ENCODE measurements around the gene ETDB.
A peak's percentile ranks its signal among the peaks of the same experiment; 100 is the strongest.

Gene ETDB

DNA sequence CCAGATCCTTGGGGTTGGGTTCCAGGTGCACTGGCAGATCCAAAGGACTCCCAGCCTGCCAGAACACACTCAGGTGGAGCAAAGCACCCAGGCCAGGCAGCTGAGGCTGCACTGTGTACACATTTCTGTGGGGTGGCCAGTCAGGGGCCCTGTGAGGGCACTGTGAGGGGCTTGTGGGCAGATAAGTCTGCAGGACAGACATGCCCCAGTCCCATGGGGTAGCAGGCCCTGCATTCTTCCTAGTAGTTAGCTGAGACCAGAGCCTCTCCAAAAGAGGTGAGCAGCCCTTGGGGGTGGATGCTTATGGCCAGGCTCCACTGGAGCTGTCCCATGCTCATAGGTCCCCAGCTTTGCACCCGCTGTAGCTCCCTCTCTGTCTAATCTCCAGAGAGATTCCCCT is 7.6 kb downstream of the ETDB start:
- H3K9me3 ChIP-seq (ENCODE audit: control insufficient read depth, insufficient read depth, low read depth, low read length): no peaks in the 10 kb centered on the region; the same call in 1 of the 2 replicates
- TF ChIP-seq ZFP3 (tag by site-specific recombination; IDR thresholded peaks at IDR 0.05; ENCODE audit: low read depth) (no peak), ZBTB48 (tag by site-specific recombination; IDR thresholded peaks at IDR 0.05) (no peak), ZNF433 (tag by site-specific recombination; IDR thresholded peaks at IDR 0.05; ENCODE audit: low read depth) (no peak), REPIN1 (tag by site-specific recombination; IDR thresholded peaks at IDR 0.05; ENCODE audit: low read depth) (no peak), ZNF211 (tag by site-specific recombination; IDR thresholded peaks at IDR 0.05; ENCODE audit: low read depth) (no peak), ZNF473 (tag by site-specific recombination; IDR thresholded peaks at IDR 0.05) (no peak), ZNF138 (tag by site-specific recombination; IDR thresholded peaks at IDR 0.05; ENCODE audit: borderline replicate concordance) (no peak), ZNF221 (tag by site-specific recombination; IDR thresholded peaks at IDR 0.05; ENCODE audit: borderline replicate concordance) (no peak)
- TF ChIP-seq, protein P1, sequence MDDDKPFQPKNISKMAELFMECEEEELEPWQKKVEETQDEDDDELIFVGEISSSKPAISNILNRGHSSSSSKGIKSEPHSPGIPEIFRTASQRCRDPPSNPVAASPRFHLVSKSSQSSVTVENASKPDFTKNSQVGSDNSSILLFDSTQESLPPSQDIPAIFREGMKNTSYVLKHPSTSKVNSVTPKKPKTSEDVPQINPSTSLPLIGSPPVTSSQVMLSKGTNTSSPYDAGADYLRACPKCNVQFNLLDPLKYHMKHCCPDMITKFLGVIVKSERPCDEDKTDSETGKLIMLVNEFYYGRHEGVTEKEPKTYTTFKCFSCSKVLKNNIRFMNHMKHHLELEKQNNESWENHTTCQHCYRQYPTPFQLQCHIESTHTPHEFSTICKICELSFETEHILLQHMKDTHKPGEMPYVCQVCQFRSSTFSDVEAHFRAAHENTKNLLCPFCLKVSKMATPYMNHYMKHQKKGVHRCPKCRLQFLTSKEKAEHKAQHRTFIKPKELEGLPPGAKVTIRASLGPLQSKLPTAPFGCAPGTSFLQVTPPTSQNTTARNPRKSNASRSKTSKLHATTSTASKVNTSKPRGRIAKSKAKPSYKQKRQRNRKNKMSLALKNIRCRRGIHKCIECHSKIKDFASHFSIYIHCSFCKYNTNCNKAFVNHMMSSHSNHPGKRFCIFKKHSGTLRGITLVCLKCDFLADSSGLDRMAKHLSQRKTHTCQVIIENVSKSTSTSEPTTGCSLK (tag by site-specific recombination; IDR thresholded peaks at IDR 0.05): no peak
- TF ChIP-seq, protein P2, sequence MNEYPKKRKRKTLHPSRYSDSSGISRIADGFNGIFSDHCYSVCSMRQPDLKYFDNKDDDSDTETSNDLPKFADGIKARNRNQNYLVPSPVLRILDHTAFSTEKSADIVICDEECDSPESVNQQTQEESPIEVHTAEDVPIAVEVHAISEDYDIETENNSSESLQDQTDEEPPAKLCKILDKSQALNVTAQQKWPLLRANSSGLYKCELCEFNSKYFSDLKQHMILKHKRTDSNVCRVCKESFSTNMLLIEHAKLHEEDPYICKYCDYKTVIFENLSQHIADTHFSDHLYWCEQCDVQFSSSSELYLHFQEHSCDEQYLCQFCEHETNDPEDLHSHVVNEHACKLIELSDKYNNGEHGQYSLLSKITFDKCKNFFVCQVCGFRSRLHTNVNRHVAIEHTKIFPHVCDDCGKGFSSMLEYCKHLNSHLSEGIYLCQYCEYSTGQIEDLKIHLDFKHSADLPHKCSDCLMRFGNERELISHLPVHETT (tag by site-specific recombination; IDR thresholded peaks at IDR 0.05): no peak
- TF ChIP-seq, protein P3, sequence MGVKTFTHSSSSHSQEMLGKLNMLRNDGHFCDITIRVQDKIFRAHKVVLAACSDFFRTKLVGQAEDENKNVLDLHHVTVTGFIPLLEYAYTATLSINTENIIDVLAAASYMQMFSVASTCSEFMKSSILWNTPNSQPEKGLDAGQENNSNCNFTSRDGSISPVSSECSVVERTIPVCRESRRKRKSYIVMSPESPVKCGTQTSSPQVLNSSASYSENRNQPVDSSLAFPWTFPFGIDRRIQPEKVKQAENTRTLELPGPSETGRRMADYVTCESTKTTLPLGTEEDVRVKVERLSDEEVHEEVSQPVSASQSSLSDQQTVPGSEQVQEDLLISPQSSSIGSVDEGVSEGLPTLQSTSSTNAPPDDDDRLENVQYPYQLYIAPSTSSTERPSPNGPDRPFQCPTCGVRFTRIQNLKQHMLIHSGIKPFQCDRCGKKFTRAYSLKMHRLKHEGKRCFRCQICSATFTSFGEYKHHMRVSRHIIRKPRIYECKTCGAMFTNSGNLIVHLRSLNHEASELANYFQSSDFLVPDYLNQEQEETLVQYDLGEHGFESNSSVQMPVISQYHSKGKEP (tag by site-specific recombination; IDR thresholded peaks at IDR 0.05): no peak
- ChIA-PET CTCF (interaction anchor here (0.6 to 3.5 kb wide), 8 partner anchors 21 to 369 kb away, joined by 3 to 20 read pairs (median 3); no protein-coding TSS in a partner anchor), POLR2A (no interaction called here)
- H3K4me3 ChIP-seq (ENCODE audit: low read depth, low read length): no peak overlapping the region
- no peaks in the 10 kb centered on the region for H3K4me1 ChIP-seq (ENCODE audit: control insufficient read depth, insufficient read depth, low read length)
- H3K27ac ChIP-seq (ENCODE audit: extremely low read depth, low read depth, low read length): no peak overlapping the region
- H3K36me3 ChIP-seq (ENCODE audit: control insufficient read depth in 2 of 2, insufficient read depth in 1 of 2, low read length in 2 of 2): no peaks in the 10 kb centered on the region

DNA sequence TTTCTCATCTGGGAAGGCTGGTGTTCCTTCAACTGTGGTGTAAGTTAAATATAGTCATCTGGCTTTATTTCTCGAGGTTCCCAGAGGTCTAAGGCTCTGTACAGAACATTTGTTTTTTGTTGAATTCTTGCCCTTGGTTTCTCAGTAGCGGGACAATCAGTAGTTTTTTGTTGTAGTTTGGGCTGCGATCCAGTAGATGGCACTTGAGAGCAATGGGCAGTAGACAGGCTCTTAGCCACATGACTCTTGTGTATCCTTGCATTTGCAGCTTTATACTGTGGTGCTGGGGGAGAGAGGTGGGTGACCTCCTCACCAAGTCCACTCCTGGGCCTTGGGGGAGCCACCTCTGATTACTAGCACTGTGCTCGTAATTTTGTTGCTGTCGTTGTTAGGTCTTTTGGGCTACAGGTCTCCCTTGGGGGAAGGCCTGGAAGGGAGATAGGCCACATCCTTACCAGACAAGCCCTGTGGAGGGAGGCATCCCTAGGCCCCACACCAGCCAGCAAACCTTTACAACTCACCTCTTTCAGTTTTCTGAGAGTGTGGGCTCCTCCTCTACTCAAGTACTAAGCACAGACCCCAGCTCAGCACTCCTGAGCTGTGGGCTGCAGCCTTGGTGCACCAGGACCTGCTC is 8.1 kb downstream of the ETDB start:
- Histone ChIP-seq H3K4me1 (ENCODE audit: control insufficient read depth, insufficient read depth, low read length) (no peaks in the 10 kb centered on the region), H3K9me3 (ENCODE audit: control insufficient read depth, insufficient read depth, low read depth, low read length) (no peaks in the 10 kb centered on the region; the same call in 1 of the 2 replicates), H3K27ac (ENCODE audit: extremely low read depth, low read depth, low read length) (no peak overlapping the region), H3K4me3 (ENCODE audit: low read depth, low read length) (no peak overlapping the region), H3K36me3 (ENCODE audit: control insufficient read depth in 2 of 2, insufficient read depth in 1 of 2, low read length in 2 of 2) (no peaks in the 10 kb centered on the region)
- CTCF ChIA-PET: interaction anchor here (0.6 to 3.5 kb wide), 14 partner anchors 11 to 820 kb away, joined by 3 to 20 read pairs (median 3); no protein-coding TSS in a partner anchor
- TF ChIP-seq ZNF776 (tag by site-specific recombination; IDR thresholded peaks at IDR 0.05; ENCODE audit: borderline replicate concordance) (no peak), ZNF654 (tag by site-specific recombination; IDR thresholded peaks at IDR 0.05; ENCODE audit: low read depth) (peak; percentile 75), ZNF660 (tag by site-specific recombination; IDR thresholded peaks at IDR 0.05) (0 out of 2 replicates have a peak, but pooled peaks have one; percentile 61), ZFP41 (tag by site-specific recombination; IDR thresholded peaks at IDR 0.05; ENCODE audit: borderline replicate concordance) (no peak), ZNF677 (tag by site-specific recombination; IDR thresholded peaks at IDR 0.05) (no peak)
- POLR2A ChIA-PET: no interaction called here

DNA sequence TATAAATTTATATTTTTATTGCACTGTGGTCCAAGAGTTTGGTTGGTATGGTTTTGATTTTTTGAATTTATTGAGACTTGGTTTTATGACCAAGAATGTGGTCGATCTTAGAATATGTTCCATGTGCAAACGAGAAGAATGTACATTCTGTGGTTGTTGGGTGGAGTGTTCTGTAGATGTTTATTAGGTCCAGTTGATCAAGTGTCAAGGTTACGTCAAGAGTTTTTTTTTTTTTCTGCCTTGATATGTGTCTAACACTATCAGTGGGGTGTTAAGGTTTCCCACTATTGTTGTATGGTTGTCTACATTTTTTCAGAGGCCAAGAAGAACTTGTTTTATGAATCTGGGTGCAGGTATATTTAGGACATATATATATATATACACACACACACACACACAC is 10.8 kb downstream of the ETDB start:
- H3K4me1 ChIP-seq (ENCODE audit: control insufficient read depth, insufficient read depth, low read length): no peaks in the 10 kb centered on the region
- no peak overlapping the region for H3K4me3 ChIP-seq (ENCODE audit: low read depth, low read length)
- no peaks in the 10 kb centered on the region; the same call in 1 of the 2 replicates for H3K9me3 ChIP-seq (ENCODE audit: control insufficient read depth, insufficient read depth, low read depth, low read length)
- ChIA-PET POLR2A (no interaction called here), CTCF (interaction anchor here (1.2 kb wide), 1 partner anchor 24 kb away, joined by 5 read pairs; no protein-coding TSS in a partner anchor)
- no peaks in the 10 kb centered on the region for H3K36me3 ChIP-seq (ENCODE audit: control insufficient read depth in 2 of 2, insufficient read depth in 1 of 2, low read length in 2 of 2)
- H3K27ac ChIP-seq (ENCODE audit: extremely low read depth, low read depth, low read length): no peak overlapping the region
- no peak for TF ChIP-seq ZNF112 (tag by site-specific recombination; IDR thresholded peaks at IDR 0.05)
- TF ChIP-seq IKZF3 (tag by site-specific recombination; IDR thresholded peaks at IDR 0.05): no peak
- no peak for TF ChIP-seq SETDB1 (IDR thresholded peaks at IDR 0.05; ENCODE audit: insufficient read length, low read length)
- no peak for TF ChIP-seq ZBTB1 (tag by site-specific recombination; IDR thresholded peaks at IDR 0.05)
- TF ChIP-seq, protein P4, sequence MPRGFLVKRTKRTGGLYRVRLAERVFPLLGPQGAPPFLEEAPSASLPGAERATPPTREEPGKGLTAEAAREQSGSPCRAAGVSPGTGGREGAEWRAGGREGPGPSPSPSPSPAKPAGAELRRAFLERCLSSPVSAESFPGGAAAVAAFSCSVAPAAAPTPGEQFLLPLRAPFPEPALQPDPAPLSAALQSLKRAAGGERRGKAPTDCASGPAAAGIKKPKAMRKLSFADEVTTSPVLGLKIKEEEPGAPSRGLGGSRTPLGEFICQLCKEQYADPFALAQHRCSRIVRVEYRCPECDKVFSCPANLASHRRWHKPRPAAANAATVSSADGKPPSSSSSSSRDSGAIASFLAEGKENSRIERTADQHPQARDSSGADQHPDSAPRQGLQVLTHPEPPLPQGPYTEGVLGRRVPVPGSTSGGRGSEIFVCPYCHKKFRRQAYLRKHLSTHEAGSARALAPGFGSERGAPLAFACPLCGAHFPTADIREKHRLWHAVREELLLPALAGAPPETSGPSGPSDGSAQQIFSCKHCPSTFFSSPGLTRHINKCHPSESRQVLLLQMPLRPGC (tag by site-specific recombination; IDR thresholded peaks at IDR 0.05): no peak
- TF ChIP-seq, protein P5, sequence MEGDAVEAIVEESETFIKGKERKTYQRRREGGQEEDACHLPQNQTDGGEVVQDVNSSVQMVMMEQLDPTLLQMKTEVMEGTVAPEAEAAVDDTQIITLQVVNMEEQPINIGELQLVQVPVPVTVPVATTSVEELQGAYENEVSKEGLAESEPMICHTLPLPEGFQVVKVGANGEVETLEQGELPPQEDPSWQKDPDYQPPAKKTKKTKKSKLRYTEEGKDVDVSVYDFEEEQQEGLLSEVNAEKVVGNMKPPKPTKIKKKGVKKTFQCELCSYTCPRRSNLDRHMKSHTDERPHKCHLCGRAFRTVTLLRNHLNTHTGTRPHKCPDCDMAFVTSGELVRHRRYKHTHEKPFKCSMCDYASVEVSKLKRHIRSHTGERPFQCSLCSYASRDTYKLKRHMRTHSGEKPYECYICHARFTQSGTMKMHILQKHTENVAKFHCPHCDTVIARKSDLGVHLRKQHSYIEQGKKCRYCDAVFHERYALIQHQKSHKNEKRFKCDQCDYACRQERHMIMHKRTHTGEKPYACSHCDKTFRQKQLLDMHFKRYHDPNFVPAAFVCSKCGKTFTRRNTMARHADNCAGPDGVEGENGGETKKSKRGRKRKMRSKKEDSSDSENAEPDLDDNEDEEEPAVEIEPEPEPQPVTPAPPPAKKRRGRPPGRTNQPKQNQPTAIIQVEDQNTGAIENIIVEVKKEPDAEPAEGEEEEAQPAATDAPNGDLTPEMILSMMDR (tag by site-specific recombination; IDR thresholded peaks at IDR 0.05): no peak
- no peak for TF ChIP-seq ZNF157 (tag by site-specific recombination; IDR thresholded peaks at IDR 0.05)

Measured in HEK293 (cell line).